Keratinocyte (primary cell): ENCODE measurements around the gene FAF1.

Experiments
- EZH2 ChIP-seq: IDR thresholded peaks from one replicate; pipeline ENCODE4 v1.6.1; 2012; ENCODE audit warnings: inconsistent platforms, mild to moderate bottlenecking, low read length, moderate library complexity
- TF ChIP-seq, protein P1 (sequence below), 3 experiments: IDR thresholded peaks in 1 of 3; conservative IDR thresholded peaks in 1 of 3; optimal IDR thresholded peaks in 1 of 3; 2 replicates in 2 of 3; 3 replicates in 1 of 3; pipeline versions ENCODE3 to v1.5.1; 2011; ENCODE audit warnings: low read length in 3 of 3, mild to moderate bottlenecking in 3 of 3, moderate library complexity in 2 of 3, control low read depth in 1 of 3, inconsistent platforms in 1 of 3; ENCODE audit not compliant: insufficient read depth in 2 of 3; ENCODE audit errors: extremely low read depth in 1 of 3

GRCh38 chr1:50488356-50488755 is 471.7 kb downstream of the FAF1 start:
- TF ChIP-seq, protein P1, sequence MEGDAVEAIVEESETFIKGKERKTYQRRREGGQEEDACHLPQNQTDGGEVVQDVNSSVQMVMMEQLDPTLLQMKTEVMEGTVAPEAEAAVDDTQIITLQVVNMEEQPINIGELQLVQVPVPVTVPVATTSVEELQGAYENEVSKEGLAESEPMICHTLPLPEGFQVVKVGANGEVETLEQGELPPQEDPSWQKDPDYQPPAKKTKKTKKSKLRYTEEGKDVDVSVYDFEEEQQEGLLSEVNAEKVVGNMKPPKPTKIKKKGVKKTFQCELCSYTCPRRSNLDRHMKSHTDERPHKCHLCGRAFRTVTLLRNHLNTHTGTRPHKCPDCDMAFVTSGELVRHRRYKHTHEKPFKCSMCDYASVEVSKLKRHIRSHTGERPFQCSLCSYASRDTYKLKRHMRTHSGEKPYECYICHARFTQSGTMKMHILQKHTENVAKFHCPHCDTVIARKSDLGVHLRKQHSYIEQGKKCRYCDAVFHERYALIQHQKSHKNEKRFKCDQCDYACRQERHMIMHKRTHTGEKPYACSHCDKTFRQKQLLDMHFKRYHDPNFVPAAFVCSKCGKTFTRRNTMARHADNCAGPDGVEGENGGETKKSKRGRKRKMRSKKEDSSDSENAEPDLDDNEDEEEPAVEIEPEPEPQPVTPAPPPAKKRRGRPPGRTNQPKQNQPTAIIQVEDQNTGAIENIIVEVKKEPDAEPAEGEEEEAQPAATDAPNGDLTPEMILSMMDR (optimal IDR thresholded peaks at IDR 0.05 in 1 of 3, IDR thresholded peaks at IDR 0.05 in 1 of 3, conservative IDR thresholded peaks at IDR 0.05 in 1 of 3; ENCODE audit: extremely low read depth in 1 of 3, insufficient read depth in 2 of 3, low read length in 3 of 3): no peak
- TF ChIP-seq EZH2: no peak
